MM.1S (cell line): ENCODE data around the gene CMTM8.

Experiments used
- DNase-seq: peaks from one replicate; pipeline ENCODE4 v3.0.0-alpha.2; 2015
- H2AFZ ChIP-seq: fragments of 300-600 bp; sonication (generic); 2 replicates; pipeline ENCODE4 v1.6.0; 2016; ENCODE audit warnings: antibody characterized with exemption, low read length
- H3F3A ChIP-seq: fragments of 300-600 bp; sonication (generic); 2 replicates; pipeline ENCODE4 v1.6.1; 2016; ENCODE audit warnings: mild to moderate bottlenecking, antibody characterized with exemption, low read length, moderate library complexity, mixed read lengths; ENCODE audit not compliant: insufficient read depth
- H3K27ac ChIP-seq: fragments of 300-600 bp; sonication (generic); 2 replicates; pipeline ENCODE4 v1.5.1; 2016; ENCODE audit warnings: mild to moderate bottlenecking, low read length
- H3K27me3 ChIP-seq: fragments of 300-600 bp; sonication (generic); replicated peaks from 2 replicates; pipeline ENCODE4 v1.6.0; 2016; ENCODE audit warnings: low read length; ENCODE audit not compliant: insufficient read depth
- H3K36me3 ChIP-seq: fragments of 300-600 bp; sonication (generic); replicated peaks from 2 replicates; pipeline ENCODE4 v1.6.1; 2016; ENCODE audit warnings: mild to moderate bottlenecking, low read length, mixed read lengths; ENCODE audit not compliant: insufficient read depth
- H3K4me1 ChIP-seq: fragments of 300-600 bp; sonication (generic); 2 replicates; pipeline ENCODE4 v1.6.1; 2016; ENCODE audit warnings: low read length, mixed read lengths
- H3K4me2 ChIP-seq: fragments of 300-600 bp; sonication (generic); 2 replicates; pipeline ENCODE4 v1.6.0; 2016; ENCODE audit warnings: low read depth, low read length
- H3K4me3 ChIP-seq: fragments of 300-600 bp; sonication (generic); 2 replicates; pipeline ENCODE4 v1.5.1; 2016; ENCODE audit warnings: low read length, mixed read lengths
- H3K79me2 ChIP-seq: fragments of 300-600 bp; sonication (generic); 2 replicates; pipeline ENCODE4 v1.6.1; 2016; ENCODE audit warnings: mixed run types, low read length, mixed read lengths
- H3K9ac ChIP-seq: fragments of 300-600 bp; sonication (generic); 2 replicates; pipeline ENCODE4 v1.6.1; 2016; ENCODE audit warnings: low read length, mixed read lengths
- H3K9me2 ChIP-seq: fragments of 300-600 bp; sonication (generic); replicated peaks from 2 replicates; pipeline ENCODE4 v1.6.1; 2016; ENCODE audit warnings: mild to moderate bottlenecking, low read length, mixed read lengths; ENCODE audit not compliant: insufficient read depth
- H3K9me3 ChIP-seq: fragments of 300-600 bp; sonication (generic); replicated peaks from 2 replicates; pipeline ENCODE4 v1.6.1; 2016; ENCODE audit warnings: mild to moderate bottlenecking, low read length, mixed read lengths; ENCODE audit not compliant: insufficient read depth
- H4K20me1 ChIP-seq: fragments of 300-600 bp; sonication (generic); 2 replicates; pipeline ENCODE4 v1.6.1; 2016; ENCODE audit warnings: mild to moderate bottlenecking, low read length, moderate library complexity, mixed read lengths; ENCODE audit not compliant: insufficient read depth
- CTCF ChIP-seq: fragments of 300-600 bp; sonication (generic); IDR thresholded peaks from 2 replicates; pipeline ENCODE4 v1.5.1; 2016; ENCODE audit warnings: antibody characterized with exemption, low read length, mixed read lengths
- EZH2 ChIP-seq: fragments of 300-600 bp; sonication (generic); optimal IDR thresholded peaks from 2 replicates; pipeline ENCODE3; 2017; ENCODE audit warnings: low read depth, mild to moderate bottlenecking, antibody characterized with exemption, low read length, mixed read lengths
- EZH2phosphoT487 ChIP-seq: fragments of 300-600 bp; sonication (generic); IDR thresholded peaks from 2 replicates; pipeline ENCODE4 v1.6.1; 2018; ENCODE audit warnings: antibody characterized with exemption, low read length

The CMTM8 gene

GRCh38 chr3:32374788-32375595 lies 136.5 kb downstream of the CMTM8 start:
- H3K4me2 ChIP-seq: no peak overlapping the region
- no peaks in the 10 kb centered on the region for H4K20me1 ChIP-seq
- no peak overlapping the region for H3K9ac ChIP-seq
- H3K27me3 ChIP-seq: no peaks in the 10 kb centered on the region
- H3K9me3 ChIP-seq: no peaks in the 10 kb centered on the region
- no peak overlapping the region for H3K4me3 ChIP-seq
- no peaks in the 10 kb centered on the region for H3K79me2 ChIP-seq
- no peak overlapping the region for H3K27ac ChIP-seq
- H3F3A ChIP-seq: no peaks in the 10 kb centered on the region
- TF ChIP-seq EZH2phosphoT487: no peak
- peak; percentile 74 for TF ChIP-seq CTCF
- H3K9me2 ChIP-seq: no peaks in the 10 kb centered on the region
- H3K36me3 ChIP-seq: no peaks in the 10 kb centered on the region
- H2AFZ ChIP-seq: no peak overlapping the region
- H3K4me1 ChIP-seq: no peaks in the 10 kb centered on the region
- DNase-seq: peak; percentile 75

- Histone ChIP-seq H4K20me1 (no peaks in the 10 kb centered on the region), H3K27me3 (no peaks in the 10 kb centered on the region), H3K36me3 (no peaks in the 10 kb centered on the region), H3K9me2 (no peaks in the 10 kb centered on the region), H3K4me1 (no peaks in the 10 kb centered on the region), H3K9ac (no peak overlapping the region), H3K9me3 (no peaks in the 10 kb centered on the region), H3K4me3 (no peak overlapping the region), H3F3A (no peaks in the 10 kb centered on the region), H3K79me2 (no peaks in the 10 kb centered on the region), H3K27ac (no peak overlapping the region), H3K4me2 (no peak overlapping the region), H2AFZ (no peak overlapping the region)
- no peak for DNase-seq
- TF ChIP-seq CTCF: no peak
Measured at GRCh38 chr3:32375596-32375930, 137.1 kb downstream of the CMTM8 start.

GRCh38 chr3:32376115-32376514 lies 137.6 kb downstream of the CMTM8 start:
- Histone ChIP-seq H3K4me2 (no peak overlapping the region), H3K9ac (no peak overlapping the region), H3K27me3 (no peaks in the 10 kb centered on the region), H3K27ac (no peak overlapping the region), H3K4me1 (no peaks in the 10 kb centered on the region), H3K9me3 (no peaks in the 10 kb centered on the region), H3K9me2 (no peaks in the 10 kb centered on the region), H4K20me1 (no peaks in the 10 kb centered on the region), H3K36me3 (no peaks in the 10 kb centered on the region), H3K79me2 (no peaks in the 10 kb centered on the region), H3K4me3 (no peak overlapping the region), H3F3A (no peaks in the 10 kb centered on the region), H2AFZ (no peak overlapping the region)
- DNase-seq: no peak
- no peak for TF ChIP-seq EZH2phosphoT487
- no peak for TF ChIP-seq EZH2
- TF ChIP-seq CTCF: no peak
